NCI-H2196 (cell line): Measurements from ENCODE around the gene THSD4.
"Not testable (repeated sequence)": the region's sequence is repeated elsewhere in the genome, so short reads cannot be mapped to it uniquely, and the experiment has no call there.

Source experiments
- DNase-seq: peaks from one replicate; lab custom pipeline; 2025; ENCODE audit not compliant: unreplicated experiment; lab: John Stamatoyannopoulos, UW

Gene THSD4

DNA sequence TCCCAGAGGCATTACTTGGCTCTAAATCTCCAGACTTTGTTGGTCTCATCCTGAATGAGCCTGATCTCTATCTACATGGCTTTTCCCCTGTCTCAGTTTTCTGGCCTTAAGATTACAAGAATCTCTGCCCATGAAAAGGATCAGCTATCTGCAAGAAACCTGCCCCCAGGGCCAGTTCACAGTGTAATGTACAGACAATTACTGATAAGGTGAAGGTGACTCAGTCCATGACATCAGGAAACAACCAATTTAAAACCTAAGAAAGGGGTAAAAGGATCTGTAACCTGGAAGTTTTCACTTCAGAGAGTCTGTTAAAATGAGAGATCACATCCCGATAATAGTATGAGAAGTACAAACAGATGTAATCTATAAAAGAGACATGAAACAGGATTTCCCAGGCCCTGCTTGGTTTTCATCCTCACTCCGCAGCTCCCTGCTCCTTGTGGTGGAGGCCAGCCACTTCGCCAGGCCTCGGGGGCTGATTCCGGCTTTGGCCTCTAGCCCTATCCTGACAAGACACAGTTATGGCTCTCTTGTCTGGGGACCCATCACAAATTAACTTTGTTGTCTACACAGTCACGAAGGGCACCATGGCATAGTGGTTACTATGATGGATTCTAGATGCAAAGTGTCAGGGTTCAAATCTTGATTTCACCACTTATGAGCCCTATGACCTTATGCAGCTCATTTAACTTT, 136.9 kb downstream of the THSD4 start:
- DNase-seq: no peak

GRCh38 chr15:71252740-71253047, 137.4 kb downstream of the THSD4 start:
- no peak for DNase-seq

DNA sequence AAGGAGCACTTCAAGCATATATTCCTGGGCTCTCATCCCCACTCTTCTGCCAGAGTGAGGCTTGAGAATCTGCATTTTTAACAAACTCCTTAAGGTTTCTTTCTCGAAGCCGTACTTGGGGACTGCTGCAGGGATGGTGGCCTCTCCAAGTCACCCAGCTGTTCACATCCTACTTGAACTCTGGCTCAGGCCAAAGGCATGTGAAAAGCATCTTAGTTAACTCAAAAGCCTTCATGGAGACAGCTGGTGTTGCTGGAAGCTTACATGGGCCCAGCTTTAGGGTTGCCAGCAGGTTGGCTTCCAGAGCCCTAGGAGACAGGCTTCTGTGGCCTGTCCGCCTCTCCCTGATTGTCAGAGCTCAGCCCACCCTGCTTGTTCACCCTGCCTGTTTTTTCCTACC, 139.2 kb downstream of the THSD4 start:
- DNase-seq: no peak

DNA sequence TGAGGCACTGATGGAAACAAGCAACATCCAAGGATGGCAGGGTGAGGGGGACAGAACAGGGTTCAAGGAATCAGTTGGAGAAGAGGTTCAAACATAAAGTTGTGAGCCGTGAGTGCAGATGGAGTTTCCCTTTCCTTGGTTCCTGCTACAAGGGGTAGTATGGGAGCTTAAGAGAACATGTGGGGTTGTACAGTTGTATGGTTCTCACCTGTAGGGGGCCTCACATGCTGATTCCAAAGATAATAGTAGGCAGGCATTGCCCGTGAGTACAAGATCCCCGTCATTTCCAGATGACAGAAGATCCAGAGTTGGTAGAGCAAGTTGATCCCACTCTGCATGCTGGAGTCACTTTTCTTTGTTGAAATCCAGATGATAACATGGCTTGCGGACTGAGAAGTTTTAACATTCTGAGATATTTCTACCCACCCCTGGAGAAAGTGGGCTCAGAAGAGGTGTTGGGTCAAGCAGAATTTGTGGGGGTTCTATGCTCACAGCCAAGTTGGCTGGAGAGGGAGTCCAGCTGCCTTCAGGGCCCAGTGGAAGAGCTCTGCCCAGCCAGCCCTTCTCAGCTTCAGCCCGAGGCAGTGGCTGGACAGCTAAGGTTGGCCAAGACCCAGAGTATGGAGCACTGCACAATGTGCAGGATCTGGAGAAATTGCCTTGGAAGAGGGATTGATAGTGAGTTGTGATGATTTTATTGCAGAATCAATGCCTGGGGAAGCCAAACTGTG, 141.8 kb downstream of the THSD4 start:
- no peak for DNase-seq

GRCh38 chr15:71259866-71260265, 144.6 kb downstream of the THSD4 start:
- no peak for DNase-seq

GRCh38 chr15:71261418-71261817, 146.1 kb downstream of the THSD4 start:
- no peak for DNase-seq

DNA sequence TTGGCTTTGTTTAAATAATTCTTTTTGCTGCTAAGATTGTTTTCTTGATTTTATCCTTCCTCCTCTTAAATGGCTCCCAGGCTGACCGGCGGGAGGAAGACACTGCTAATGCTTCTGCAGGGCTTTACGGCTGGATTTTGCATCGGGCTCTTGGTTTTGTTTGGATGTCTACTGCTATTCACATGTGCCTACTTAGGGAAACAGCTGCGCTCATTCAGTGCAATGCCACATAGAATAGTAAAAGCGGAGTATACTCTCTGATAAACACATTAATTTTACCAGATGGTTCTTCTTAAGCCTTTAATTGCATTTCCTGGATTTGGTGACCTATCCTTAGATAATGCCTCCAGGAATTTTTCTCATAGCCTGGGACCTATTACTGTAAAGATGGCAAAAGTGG, 146.6 kb downstream of the THSD4 start:
- DNase-seq: no peak

DNA sequence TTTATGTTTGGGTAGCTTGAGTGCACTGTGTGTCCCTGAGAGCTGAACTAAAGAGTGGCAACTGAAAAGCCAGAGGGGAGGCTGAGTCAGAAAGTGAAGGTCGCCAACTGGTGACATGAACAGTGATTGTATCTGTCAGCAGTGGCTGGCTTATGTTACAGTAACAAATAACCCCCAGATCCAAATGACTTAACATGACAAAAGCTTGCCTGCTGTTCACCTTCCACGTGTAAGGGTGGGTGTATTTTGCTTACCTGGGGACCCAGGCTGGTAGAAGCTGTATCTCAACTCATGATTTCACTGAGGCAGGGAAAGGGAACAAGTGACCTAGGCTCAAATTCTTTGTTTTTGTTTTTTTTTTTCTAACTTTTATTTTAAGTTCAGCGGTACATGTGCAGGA, 147.3 kb downstream of the THSD4 start:
- DNase-seq: no peak

- DNase-seq: not testable (repeated sequence)
These were observed 150.3 kb downstream of the THSD4 start for GRCh38 chr15:71265606-71266005.

- DNase-seq: no peak
These were observed 156.1 kb downstream of the THSD4 start for GRCh38 chr15:71271327-71271726.

GRCh38 chr15:71272932-71273331, 157.7 kb downstream of the THSD4 start:
- no peak for DNase-seq

GRCh38 chr15:71273731-71274447, 158.6 kb downstream of the THSD4 start:
- DNase-seq: no peak

DNA sequence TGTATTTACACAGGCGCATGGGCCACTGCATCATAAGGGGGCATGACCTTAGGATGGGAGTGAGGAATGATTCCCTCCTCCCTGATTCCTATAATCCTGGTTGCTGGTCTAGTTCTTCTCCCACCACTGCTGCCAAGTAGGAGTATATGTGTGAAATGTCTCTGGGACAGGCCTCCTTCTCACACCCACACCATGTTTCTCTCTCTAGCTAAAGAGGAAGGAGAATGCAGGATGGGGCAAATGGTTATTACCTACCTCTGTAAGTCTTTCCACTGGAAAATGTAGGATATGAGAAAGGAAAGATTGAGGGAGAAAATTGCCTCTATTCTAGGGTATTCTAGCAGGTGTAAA, 159.2 kb downstream of the THSD4 start:
- no peak for DNase-seq

DNA sequence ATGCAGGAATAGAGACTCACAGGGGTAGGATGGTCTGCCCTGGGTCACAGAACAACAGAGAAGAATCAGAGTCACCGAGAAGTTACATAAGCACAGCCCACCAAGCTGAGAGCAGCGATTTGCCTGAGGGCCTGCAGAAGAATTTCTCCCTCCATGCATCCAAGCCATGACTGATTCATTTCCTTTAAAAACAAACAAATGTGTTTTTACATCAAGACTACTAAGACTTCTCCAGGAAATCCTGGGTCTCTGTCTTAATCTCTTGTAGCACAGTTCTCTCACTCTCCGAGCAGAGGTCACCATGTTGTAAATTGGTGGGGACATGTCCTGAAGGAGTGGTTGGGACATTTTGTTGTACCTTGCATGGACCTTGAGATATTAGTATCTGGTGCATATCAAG, 159.8 kb downstream of the THSD4 start:
- DNase-seq: no peak

GRCh38 chr15:71275566-71276335, 160.5 kb downstream of the THSD4 start:
- DNase-seq: no peak

DNA sequence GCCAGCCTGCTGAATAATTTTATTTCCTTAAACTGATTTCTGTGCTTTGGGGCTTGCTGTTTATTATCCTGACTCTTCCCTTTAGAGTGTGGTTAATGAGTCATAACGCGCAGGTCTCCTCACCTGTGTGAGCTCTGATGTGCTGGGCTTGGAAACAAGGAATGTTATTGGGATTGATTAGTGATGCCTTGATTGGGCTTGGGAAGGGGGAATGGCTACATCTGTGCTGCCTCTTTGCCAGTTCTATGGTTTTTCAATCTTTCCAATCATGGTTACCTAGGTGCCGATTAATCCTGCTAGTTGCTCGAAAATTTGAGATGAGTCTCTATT, 161.0 kb downstream of the THSD4 start:
- DNase-seq: no peak

- peak; percentile 38 for DNase-seq
These were observed 163.9 kb downstream of the THSD4 start for GRCh38 chr15:71278989-71279756.

GRCh38 chr15:71279757-71280141, 164.5 kb downstream of the THSD4 start:
- DNase-seq: no peak

DNA sequence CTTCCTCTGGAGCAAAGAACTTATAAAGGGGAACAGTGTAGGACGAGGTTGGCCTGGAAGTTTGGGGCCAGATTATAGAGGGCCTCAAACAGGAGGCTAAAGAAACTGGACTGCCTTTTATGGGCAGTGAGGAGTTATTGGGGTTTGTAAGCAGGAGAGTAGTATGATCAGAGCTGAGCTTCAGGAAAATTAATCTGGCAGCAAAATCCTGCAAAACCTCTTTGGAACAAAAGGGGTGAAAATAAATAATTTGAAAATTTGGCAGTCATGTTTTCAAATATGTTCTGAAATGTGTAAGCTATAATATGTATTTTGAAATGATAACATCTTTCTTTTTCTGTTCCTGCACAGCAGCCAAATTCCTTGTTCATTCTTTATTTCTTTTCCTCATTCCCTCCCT, 164.9 kb downstream of the THSD4 start:
- DNase-seq: no peak

GRCh38 chr15:71281256-71281655, 166.0 kb downstream of the THSD4 start:
- DNase-seq: no peak

DNA sequence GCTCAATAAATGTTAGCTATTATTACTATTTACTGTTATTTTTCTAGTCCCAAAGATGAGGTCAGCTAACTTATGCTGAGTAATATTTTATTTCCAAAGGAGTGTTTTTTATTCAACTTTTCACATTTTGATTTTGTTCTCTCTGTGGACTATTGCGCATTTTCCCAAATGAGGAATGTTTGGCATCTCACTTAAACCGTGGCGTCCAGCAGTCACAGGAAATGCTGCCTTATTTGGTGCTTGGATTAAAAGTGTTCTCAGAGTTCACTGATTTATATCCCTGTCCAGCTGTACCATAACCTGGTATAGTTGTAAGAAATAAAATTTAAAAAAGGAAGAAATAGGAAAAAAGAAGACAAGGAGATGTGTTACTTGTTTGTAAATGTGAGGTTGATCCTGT, 166.8 kb downstream of the THSD4 start:
- DNase-seq: no peak
